ENCODE measurements around the gene MYLK3. TPM values are rescaled to one million over a fixed set of nuclear protein-coding genes. Genes with fewer than 3 reads are reported as not detected.

The MYLK3 gene
- total and polyA plus RNA-seq, 3 experiments from 2014 or later: 0.20 to 0.47 TPM; not detected in 1

- peak overlapping the region in 1 of 8 donors; percentile 8 for H3K27ac Mint-ChIP-seq
- Histone ChIP-seq H3K4me3 (ENCODE audit: low read length) (no peak overlapping the region), H3K9me3 (ENCODE audit: low read length) (no peaks in the 10 kb centered on the region), H3K36me3 (ENCODE audit: insufficient read depth, low read length) (no peaks in the 10 kb centered on the region), H3K27ac (ENCODE audit: low read depth, low read length) (no peak overlapping the region), H3K27me3 (ENCODE audit: insufficient read depth, low read length, poor library complexity, severe bottlenecking) (no peaks in the 10 kb centered on the region), H3K4me1 (ENCODE audit: insufficient read depth, low read length) (no peaks in the 10 kb centered on the region)
- ChIA-PET POLR2A (no interaction called here), CTCF (no interaction called here)
- H3K9me3 Mint-ChIP-seq: no peaks in the 10 kb centered on the region
- no peaks in the 10 kb centered on the region for H3K36me3 Mint-ChIP-seq
- no peak overlapping the region for H3K4me3 Mint-ChIP-seq
- no peak for DNase-seq
- peaks cover 0 to 3% of the 10 kb centered on the region in 2 donors for H3K27me3 Mint-ChIP-seq
- H3K4me1 Mint-ChIP-seq: no peaks in the 10 kb centered on the region
Observed at GRCh38 chr16:46753015-46753414, 4.9 kb upstream of the MYLK3 start.

- no peak overlapping the region for H3K27ac Mint-ChIP-seq
- POLR2A ChIA-PET: no interaction called here
Observed at GRCh38 chr16:46751381-46751780, 3.2 kb upstream of the MYLK3 start.

GRCh38 chr16:46748775-46749705 lies 896 bp upstream of the MYLK3 start:
- CTCF ChIA-PET: no interaction called here
- Mint-ChIP-seq H3K4me3 (no peak overlapping the region), H3K4me1 (no peaks in the 10 kb centered on the region), H3K27me3 (peaks cover 0 to 7% of the 10 kb centered on the region in 2 donors), H3K36me3 (no peaks in the 10 kb centered on the region), H3K27ac (no peak overlapping the region), H3K9me3 (no peaks in the 10 kb centered on the region)
- no peaks in the 10 kb centered on the region for H3K27me3 ChIP-seq (ENCODE audit: insufficient read depth, low read length, poor library complexity, severe bottlenecking)
- no peak overlapping the region for H3K27ac ChIP-seq (ENCODE audit: low read depth, low read length)
- no peak for DNase-seq
- H3K4me3 ChIP-seq (ENCODE audit: low read length): no peak overlapping the region
- H3K4me1 ChIP-seq (ENCODE audit: insufficient read depth, low read length): no peaks in the 10 kb centered on the region
- POLR2A ChIA-PET: no interaction called here
- no peaks in the 10 kb centered on the region for H3K36me3 ChIP-seq (ENCODE audit: insufficient read depth, low read length)
- no peaks in the 10 kb centered on the region for H3K9me3 ChIP-seq (ENCODE audit: low read length)

More at GRCh38 chr16:46751381-46751780, 3.2 kb upstream of the MYLK3 start:
- DNase-seq: no peak
- no peaks in the 10 kb centered on the region for H3K36me3 Mint-ChIP-seq
- Histone ChIP-seq H3K27me3 (ENCODE audit: insufficient read depth, low read length, poor library complexity, severe bottlenecking) (no peaks in the 10 kb centered on the region), H3K9me3 (ENCODE audit: low read length) (no peaks in the 10 kb centered on the region), H3K36me3 (ENCODE audit: insufficient read depth, low read length) (no peaks in the 10 kb centered on the region), H3K27ac (ENCODE audit: low read depth, low read length) (no peak overlapping the region), H3K4me3 (ENCODE audit: low read length) (no peak overlapping the region), H3K4me1 (ENCODE audit: insufficient read depth, low read length) (no peaks in the 10 kb centered on the region)
- peaks cover 0 to under 1% of the 10 kb centered on the region in 2 donors for H3K27me3 Mint-ChIP-seq
- CTCF ChIA-PET: interaction anchor here (1.0 kb wide), 1 partner anchor 30 kb away, joined by 3 read pairs; no protein-coding TSS in a partner anchor
- no peak overlapping the region for H3K4me3 Mint-ChIP-seq
- H3K9me3 Mint-ChIP-seq: no peaks in the 10 kb centered on the region
- no peaks in the 10 kb centered on the region for H3K4me1 Mint-ChIP-seq

- peaks cover 4 to 6% (median 5%) of the 10 kb centered on the region in 3 donors for H3K4me1 Mint-ChIP-seq
- H3K4me1 ChIP-seq (ENCODE audit: insufficient read depth, low read length): no peaks in the 10 kb centered on the region
- H3K27me3 ChIP-seq (ENCODE audit: insufficient read depth, low read length, poor library complexity, severe bottlenecking): no peaks in the 10 kb centered on the region
- H3K36me3 ChIP-seq (ENCODE audit: insufficient read depth, low read length): no peaks in the 10 kb centered on the region
- H3K9me3 Mint-ChIP-seq: no peaks in the 10 kb centered on the region
- no peak overlapping the region for H3K27ac ChIP-seq (ENCODE audit: low read depth, low read length)
- H3K4me3 Mint-ChIP-seq: no peak overlapping the region
- no peaks in the 10 kb centered on the region for H3K9me3 ChIP-seq (ENCODE audit: low read length)
- no peaks in the 10 kb centered on the region for H3K36me3 Mint-ChIP-seq
- ChIA-PET CTCF (no interaction called here), POLR2A (no interaction called here)
- peaks cover 0 to 7% of the 10 kb centered on the region in 2 donors for H3K27me3 Mint-ChIP-seq
- DNase-seq: no peak
- no peak overlapping the region for H3K4me3 ChIP-seq (ENCODE audit: low read length)
- H3K27ac Mint-ChIP-seq: no peak overlapping the region
Observed at GRCh38 chr16:46746821-46747776, 1.0 kb downstream of the MYLK3 start.

GRCh38 chr16:46745617-46746016 lies 2.5 kb downstream of the MYLK3 start:
- Mint-ChIP-seq H3K4me1 (peaks cover 4 to 6% (median 5%) of the 10 kb centered on the region in 3 donors), H3K4me3 (no peak overlapping the region), H3K36me3 (no peaks in the 10 kb centered on the region), H3K9me3 (no peaks in the 10 kb centered on the region), H3K27ac (no peak overlapping the region), H3K27me3 (peaks cover 0 to 7% of the 10 kb centered on the region in 2 donors)
- H3K4me3 ChIP-seq (ENCODE audit: low read length): no peak overlapping the region
- ChIA-PET CTCF (no interaction called here), POLR2A (no interaction called here)
- no peak for DNase-seq
- no peaks in the 10 kb centered on the region for H3K9me3 ChIP-seq (ENCODE audit: low read length)
- H3K27me3 ChIP-seq (ENCODE audit: insufficient read depth, low read length, poor library complexity, severe bottlenecking): no peaks in the 10 kb centered on the region
- no peak overlapping the region for H3K27ac ChIP-seq (ENCODE audit: low read depth, low read length)
- H3K36me3 ChIP-seq (ENCODE audit: insufficient read depth, low read length): no peaks in the 10 kb centered on the region
- no peaks in the 10 kb centered on the region for H3K4me1 ChIP-seq (ENCODE audit: insufficient read depth, low read length)

GRCh38 chr16:46743232-46743719 lies 4.9 kb downstream of the MYLK3 start:
- ChIA-PET CTCF (no interaction called here), POLR2A (no interaction called here)
- Histone ChIP-seq H3K27me3 (ENCODE audit: insufficient read depth, low read length, poor library complexity, severe bottlenecking) (no peaks in the 10 kb centered on the region), H3K9me3 (ENCODE audit: low read length) (no peaks in the 10 kb centered on the region), H3K36me3 (ENCODE audit: insufficient read depth, low read length) (no peaks in the 10 kb centered on the region), H3K4me1 (ENCODE audit: insufficient read depth, low read length) (no peaks in the 10 kb centered on the region), H3K4me3 (ENCODE audit: low read length) (no peak overlapping the region), H3K27ac (ENCODE audit: low read depth, low read length) (peak overlapping the region; percentile 55)
- Mint-ChIP-seq H3K4me3 (peak overlapping the region in 4 of 7 donors; percentile 8 to 55 (median 27)), H3K27me3 (peaks cover 0 to 7% of the 10 kb centered on the region in 2 donors), H3K27ac (no peak overlapping the region), H3K36me3 (no peaks in the 10 kb centered on the region), H3K4me1 (peaks cover 4 to 6% (median 5%) of the 10 kb centered on the region in 3 donors), H3K9me3 (no peaks in the 10 kb centered on the region)
- DNase-seq: no peak

- H3K36me3 ChIP-seq (ENCODE audit: insufficient read depth, low read length): no peaks in the 10 kb centered on the region
- H3K36me3 Mint-ChIP-seq: no peaks in the 10 kb centered on the region
- H3K9me3 ChIP-seq (ENCODE audit: low read length): no peaks in the 10 kb centered on the region
- H3K4me3 ChIP-seq (ENCODE audit: low read length): no peak overlapping the region
- peaks cover 4 to 6% (median 5%) of the 10 kb centered on the region in 3 donors for H3K4me1 Mint-ChIP-seq
- no peaks in the 10 kb centered on the region for H3K4me1 ChIP-seq (ENCODE audit: insufficient read depth, low read length)
- ChIA-PET POLR2A (no interaction called here), CTCF (no interaction called here)
- DNase-seq: no peak
- H3K27ac Mint-ChIP-seq: peak overlapping the region in 1 of 8 donors; percentile 10
- no peaks in the 10 kb centered on the region for H3K27me3 Mint-ChIP-seq
- no peaks in the 10 kb centered on the region for H3K27me3 ChIP-seq (ENCODE audit: insufficient read depth, low read length, poor library complexity, severe bottlenecking)
- H3K9me3 Mint-ChIP-seq: no peaks in the 10 kb centered on the region
- H3K4me3 Mint-ChIP-seq: no peak overlapping the region
- no peak overlapping the region for H3K27ac ChIP-seq (ENCODE audit: low read depth, low read length)
Observed at GRCh38 chr16:46739934-46740333, 8.2 kb downstream of the MYLK3 start.

Data from CD8-positive, alpha-beta memory T cell (primary cell).